ENCODE measurements around the gene SRCIN1.

GRCh38 chr17:38583828-38584349 is 21.9 kb downstream of the SRCIN1 start:
- TF ChIP-seq CTCF (IDR thresholded peaks at IDR 0.05) (no peak), POLR2A (IDR thresholded peaks at IDR 0.05) (no peak)
